GM18502 (cell line): ENCODE results near the gene TSHZ1.
"Not testable (repeated sequence)": the region's sequence is repeated elsewhere in the genome, so short reads cannot be mapped to it uniquely, and the experiment has no call there.

Experiments used
- ATAC-seq: cut with Tn5 transposase; IDR thresholded peaks from one replicate; pipeline ENCODE4 v1.9.1; 2021; ENCODE audit warnings: mild to moderate bottlenecking; ENCODE audit not compliant: unreplicated experiment, poor library complexity

TSHZ1 gene

GRCh38 chr18:75293591-75293990 is 83.0 kb downstream of the TSHZ1 start:
- ATAC-seq = no peak

DNA sequence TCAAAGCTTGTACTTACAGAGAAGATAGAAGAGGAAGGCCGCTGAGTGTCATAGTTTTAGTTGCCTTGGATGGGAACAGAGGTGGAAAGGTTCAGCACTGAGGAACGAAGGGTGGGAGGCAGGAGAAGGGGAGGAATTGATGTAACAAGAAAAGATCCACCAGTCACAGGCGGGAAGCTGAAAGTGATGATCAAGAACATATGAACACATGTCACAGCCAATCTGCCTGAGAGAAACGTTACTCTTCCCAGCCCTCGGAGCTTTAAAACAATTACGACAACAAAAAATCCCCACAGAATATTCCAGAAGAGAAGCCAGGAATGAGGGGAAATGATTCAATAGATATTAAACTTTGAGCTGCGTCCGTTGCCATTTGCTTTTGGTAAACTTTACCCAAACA is 87.1 kb downstream of the TSHZ1 start:
- ATAC-seq = no peak

- ATAC-seq = no peak
Observed at GRCh38 chr18:75304678-75305557, 94.3 kb downstream of the TSHZ1 start.

DNA sequence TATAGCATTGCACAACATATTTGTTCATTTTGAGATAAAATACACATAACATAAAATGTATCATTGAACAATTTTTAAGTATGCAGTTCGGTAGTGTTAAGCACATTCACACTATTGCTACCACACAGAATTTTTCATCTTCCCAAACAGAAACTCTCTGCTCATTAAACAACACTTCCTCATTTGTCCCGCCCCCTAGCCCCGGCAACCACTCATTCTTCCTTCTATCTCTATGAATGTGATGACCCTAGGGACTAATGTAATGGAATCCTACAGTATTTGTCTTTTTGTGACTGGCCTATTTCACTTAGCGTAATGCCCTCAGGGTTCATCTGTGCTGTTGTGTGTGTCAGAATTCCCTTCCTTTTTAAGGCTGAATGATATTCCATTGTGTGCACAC is 95.4 kb downstream of the TSHZ1 start:
- ATAC-seq = no peak

DNA sequence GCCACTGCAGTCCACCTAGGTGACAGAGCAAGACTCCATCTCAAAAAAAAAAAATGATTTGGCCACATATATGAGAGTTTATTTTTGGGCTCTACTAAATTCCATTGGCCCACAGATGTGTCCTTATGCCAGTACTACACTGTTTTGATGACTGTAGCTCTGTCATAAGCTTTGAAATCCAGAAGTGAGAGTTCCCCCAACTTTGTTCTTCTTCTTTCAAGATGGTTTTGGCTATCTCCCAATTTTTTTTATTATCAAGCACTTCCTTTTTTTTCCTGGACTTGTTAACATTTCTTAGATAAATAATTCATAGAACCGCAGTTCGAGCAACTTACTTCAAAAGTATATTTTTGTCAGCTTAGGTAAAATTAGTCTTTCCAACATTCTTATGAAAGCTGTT is 96.9 kb downstream of the TSHZ1 start:
- no peak for ATAC-seq

DNA sequence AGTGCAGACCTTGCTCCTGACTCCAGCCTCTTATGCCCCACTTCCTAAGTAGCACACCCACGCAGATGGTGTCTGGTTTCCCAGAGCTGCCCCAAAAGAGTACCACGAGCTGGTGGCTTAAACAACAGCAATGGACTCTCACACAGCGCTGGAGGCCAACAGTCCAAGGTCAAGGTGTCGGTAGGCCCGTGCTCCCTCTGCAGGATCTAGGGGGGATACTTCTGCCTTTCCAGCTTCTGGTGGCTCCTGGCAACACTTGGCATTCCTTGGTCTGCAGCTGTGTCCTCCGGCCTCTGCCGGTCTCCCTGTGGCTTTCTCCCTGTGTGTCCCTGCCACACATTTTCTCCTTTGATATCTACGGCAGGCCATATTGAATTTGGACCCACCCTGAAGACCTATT is 99.0 kb downstream of the TSHZ1 start:
- no peak for ATAC-seq

DNA sequence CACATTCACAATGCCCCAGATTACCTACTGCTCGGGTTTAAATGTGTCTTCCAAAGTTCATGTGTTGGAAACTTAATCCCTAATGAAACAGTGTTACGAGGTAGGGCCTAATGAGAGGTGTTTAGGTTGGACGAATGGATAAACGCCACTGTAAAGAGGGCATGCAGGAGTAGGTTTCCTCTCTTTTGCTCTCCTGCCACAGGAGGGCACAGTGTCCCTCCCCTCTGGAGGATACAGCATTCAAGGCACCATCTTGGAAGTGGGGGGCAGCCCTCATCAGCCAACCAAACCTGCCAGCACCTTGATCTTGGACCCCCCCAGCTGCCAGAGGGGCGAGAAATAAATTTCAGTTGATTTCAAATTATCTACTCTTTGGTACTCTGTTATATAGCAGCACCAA is 103.5 kb downstream of the TSHZ1 start:
- ATAC-seq = no peak

GRCh38 chr18:75314606-75315005 is 104.0 kb downstream of the TSHZ1 start:
- no peak for ATAC-seq

GRCh38 chr18:75316223-75316622 is 105.6 kb downstream of the TSHZ1 start:
- no peak for ATAC-seq

DNA sequence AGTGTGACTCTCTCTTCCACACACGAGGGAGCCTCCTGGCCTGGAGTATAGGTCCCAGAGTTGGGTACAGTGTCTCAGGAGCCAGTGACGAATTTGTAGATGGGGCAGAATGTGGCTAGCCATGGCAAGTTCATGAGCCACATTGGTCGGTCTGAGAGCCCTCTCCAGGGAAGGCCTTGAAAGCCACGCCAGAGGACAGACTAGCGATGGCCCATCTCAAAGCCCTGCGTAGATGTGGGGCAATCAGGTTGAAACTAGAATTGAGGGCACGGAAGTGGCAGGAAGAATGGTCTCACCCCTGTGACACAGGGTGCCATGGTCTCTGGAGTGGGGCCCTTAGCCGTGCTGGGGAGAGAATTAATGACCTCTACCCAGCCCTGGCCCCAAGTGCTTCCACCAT is 106.2 kb downstream of the TSHZ1 start:
- ATAC-seq = no peak

- ATAC-seq = no peak
Observed at GRCh38 chr18:75317300-75317699, 106.7 kb downstream of the TSHZ1 start.

DNA sequence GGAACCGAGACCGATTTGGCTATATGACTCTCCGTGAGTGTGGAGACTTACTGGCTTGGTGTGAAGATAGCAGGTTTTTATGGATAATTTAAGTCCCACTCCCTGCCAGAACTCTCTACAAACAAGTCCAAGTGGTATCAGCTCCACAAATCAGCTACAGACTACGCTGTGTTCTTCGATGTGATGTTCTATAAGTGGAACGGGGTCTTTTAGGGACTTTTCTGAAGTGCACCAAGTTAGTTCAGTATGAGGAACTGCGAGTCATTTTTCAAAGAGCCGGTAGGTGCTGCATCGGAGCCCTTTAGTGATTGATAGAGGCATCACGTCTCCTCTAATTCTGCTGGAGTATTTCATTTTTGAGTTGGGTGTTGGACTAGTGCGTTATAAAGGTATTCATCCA is 107.1 kb downstream of the TSHZ1 start:
- peak; percentile 53 for ATAC-seq

DNA sequence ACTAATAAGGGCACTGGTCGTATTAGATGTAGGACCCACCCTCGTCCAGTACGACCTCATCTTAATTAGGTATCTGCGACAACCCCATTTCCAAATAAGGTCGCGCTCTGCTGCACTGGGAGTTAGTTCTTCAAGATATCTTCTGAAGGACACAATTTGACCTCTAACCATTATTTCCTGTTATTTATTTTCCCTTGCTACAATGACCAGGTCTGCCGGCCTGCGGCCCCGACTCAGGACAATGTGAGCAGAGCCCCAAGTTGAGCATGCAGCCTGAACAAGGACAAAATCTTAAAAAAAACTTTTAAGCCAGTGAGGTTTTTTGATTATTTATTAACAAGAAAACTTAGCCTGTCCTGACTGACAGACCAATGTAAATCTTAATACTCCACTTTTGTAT is 109.3 kb downstream of the TSHZ1 start:
- ATAC-seq = no peak

- no peak for ATAC-seq
Observed at GRCh38 chr18:75320506-75320905, 109.9 kb downstream of the TSHZ1 start.

DNA sequence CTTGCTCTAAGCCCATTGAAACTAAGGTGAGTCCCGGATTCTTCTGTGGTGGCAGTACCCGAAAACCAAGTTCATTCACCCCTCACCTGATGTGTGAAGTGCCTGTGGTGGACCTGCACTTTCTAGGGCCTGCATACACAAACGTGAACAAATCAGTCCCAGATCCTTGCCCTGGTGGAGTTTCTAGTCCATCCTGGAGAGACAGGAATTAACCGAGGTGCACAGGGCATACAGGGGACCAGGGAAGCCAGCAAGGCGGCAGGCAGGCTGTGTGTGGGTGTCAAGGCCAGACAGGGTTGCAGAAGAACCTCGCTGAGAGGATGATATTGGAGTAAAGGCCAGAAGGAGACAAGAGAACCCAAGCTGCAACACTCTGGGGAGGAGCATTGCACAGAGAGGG is 110.8 kb downstream of the TSHZ1 start:
- no peak for ATAC-seq

GRCh38 chr18:75322206-75322605 is 111.6 kb downstream of the TSHZ1 start:
- no peak for ATAC-seq

DNA sequence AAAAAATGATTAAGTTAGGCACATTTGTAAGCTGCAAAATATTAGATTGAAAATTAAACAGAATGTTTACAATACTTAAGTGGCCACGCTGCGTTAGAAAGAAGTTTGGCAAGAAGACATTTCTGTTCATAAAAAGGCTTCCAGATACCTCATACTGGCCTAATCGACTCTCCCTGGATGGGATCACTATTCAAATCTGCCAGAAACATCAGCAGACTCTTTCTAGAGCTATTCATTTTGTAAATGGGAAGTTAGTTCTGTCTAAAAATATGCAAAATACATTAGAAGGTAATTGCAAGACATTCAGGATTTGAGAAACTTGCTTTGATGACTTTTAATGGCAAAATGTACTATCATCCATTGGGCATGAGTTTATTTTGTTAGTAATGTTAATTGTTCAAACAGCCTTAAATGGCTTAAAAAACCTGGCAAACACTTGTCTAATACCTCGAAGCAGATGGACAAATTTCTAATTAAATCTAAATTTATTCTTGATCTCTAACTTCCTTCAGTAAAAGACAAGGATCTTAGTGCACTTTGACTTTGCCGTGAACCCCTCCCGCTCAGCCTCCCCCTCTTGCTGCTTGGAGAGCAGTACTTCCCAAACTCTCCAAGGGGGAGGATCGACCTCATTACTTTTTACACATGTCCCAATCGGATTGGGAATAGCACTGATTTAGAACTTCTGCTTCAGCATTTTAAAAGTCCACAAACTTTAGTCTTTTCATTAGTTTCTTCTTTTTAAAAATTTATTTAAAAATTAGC is 113.4 kb downstream of the TSHZ1 start:
- ATAC-seq = no peak

GRCh38 chr18:75324686-75325257 is 114.2 kb downstream of the TSHZ1 start:
- no peak for ATAC-seq

- not testable (repeated sequence) for ATAC-seq
Observed at GRCh38 chr18:75329753-75330152, 119.2 kb downstream of the TSHZ1 start.

- no peak for ATAC-seq
Observed at GRCh38 chr18:75330308-75330707, 119.7 kb downstream of the TSHZ1 start.

GRCh38 chr18:75334869-75335268 is 124.3 kb downstream of the TSHZ1 start:
- no peak for ATAC-seq
